KOPT-K1 (cell line): Measurements from ENCODE around the gene SPTBN1.

ENCODE experiments used
- H3K27ac ChIP-seq: fragments of 200-600 bp; sonication (generic); 2 replicates; pipeline ENCODE4 v1.5.1; 2016; ENCODE audit warnings: antibody characterized with exemption, mild to moderate bottlenecking, low read depth, low read length; ENCODE audit not compliant: poor library complexity, severe bottlenecking
- H3K36me3 ChIP-seq: fragments of 200-600 bp; sonication (generic); 2 replicates; pipeline ENCODE4 v1.5.1; 2017; ENCODE audit warnings: antibody characterized with exemption, mild to moderate bottlenecking, low read length, moderate library complexity; ENCODE audit not compliant: insufficient read depth
- H3K9me3 ChIP-seq: fragments of 200-600 bp; sonication (generic); 2 replicates; pipeline ENCODE4 v1.5.1; 2017; ENCODE audit warnings: antibody characterized with exemption, low read length, mild to moderate bottlenecking; ENCODE audit not compliant: insufficient read depth, poor library complexity, severe bottlenecking

SPTBN1 gene

GRCh38 chr2:54534221-54534620 is 78.1 kb downstream of the SPTBN1 start:
- Histone ChIP-seq H3K36me3 (peaks cover 3% of the 10 kb centered on the region; the same call in 1 of the 2 replicates), H3K9me3 (no peaks in the 10 kb centered on the region), H3K27ac (no peak overlapping the region)

GRCh38 chr2:54534625-54535024 is 78.5 kb downstream of the SPTBN1 start:
- H3K27ac ChIP-seq, result no peak overlapping the region
- no peaks in the 10 kb centered on the region for H3K9me3 ChIP-seq
- H3K36me3 ChIP-seq, result no peaks in the 10 kb centered on the region; the same call in 1 of the 2 replicates

GRCh38 chr2:54535599-54536195 is 79.6 kb downstream of the SPTBN1 start:
- Histone ChIP-seq H3K9me3 (no peaks in the 10 kb centered on the region), H3K36me3 (no peaks in the 10 kb centered on the region), H3K27ac (no peak overlapping the region)

- no peaks in the 10 kb centered on the region for H3K36me3 ChIP-seq
- no peak overlapping the region for H3K27ac ChIP-seq
- H3K9me3 ChIP-seq, result no peaks in the 10 kb centered on the region
Observed at GRCh38 chr2:54536720-54537119, 80.6 kb downstream of the SPTBN1 start.

GRCh38 chr2:54538537-54538936 is 82.4 kb downstream of the SPTBN1 start:
- no peaks in the 10 kb centered on the region for H3K36me3 ChIP-seq
- no peak overlapping the region for H3K27ac ChIP-seq
- no peaks in the 10 kb centered on the region for H3K9me3 ChIP-seq

- Histone ChIP-seq H3K27ac (no peak overlapping the region), H3K9me3 (no peaks in the 10 kb centered on the region), H3K36me3 (no peaks in the 10 kb centered on the region)
Observed at GRCh38 chr2:54539683-54540082, 83.6 kb downstream of the SPTBN1 start.

GRCh38 chr2:54540194-54540593 is 84.1 kb downstream of the SPTBN1 start:
- H3K9me3 ChIP-seq, result no peaks in the 10 kb centered on the region
- no peaks in the 10 kb centered on the region for H3K36me3 ChIP-seq
- H3K27ac ChIP-seq, result no peak overlapping the region

GRCh38 chr2:54541995-54542394 is 85.9 kb downstream of the SPTBN1 start:
- Histone ChIP-seq H3K9me3 (no peaks in the 10 kb centered on the region), H3K36me3 (no peaks in the 10 kb centered on the region), H3K27ac (no peak overlapping the region)

GRCh38 chr2:54543733-54544396 is 87.7 kb downstream of the SPTBN1 start:
- H3K27ac ChIP-seq, result no peak overlapping the region
- no peaks in the 10 kb centered on the region for H3K36me3 ChIP-seq
- no peaks in the 10 kb centered on the region for H3K9me3 ChIP-seq

GRCh38 chr2:54545702-54546450 is 89.7 kb downstream of the SPTBN1 start:
- H3K9me3 ChIP-seq, result no peaks in the 10 kb centered on the region
- H3K27ac ChIP-seq, result peak overlapping the region; percentile 28
- no peaks in the 10 kb centered on the region for H3K36me3 ChIP-seq

- H3K9me3 ChIP-seq, result no peaks in the 10 kb centered on the region
- H3K36me3 ChIP-seq, result no peaks in the 10 kb centered on the region
- peak overlapping the region; percentile 28 for H3K27ac ChIP-seq
Observed at GRCh38 chr2:54546518-54546917, 90.4 kb downstream of the SPTBN1 start.

GRCh38 chr2:54546923-54547720 is 91.0 kb downstream of the SPTBN1 start:
- Histone ChIP-seq H3K27ac (peak overlapping the region; percentile 28), H3K36me3 (no peaks in the 10 kb centered on the region), H3K9me3 (no peaks in the 10 kb centered on the region)

- no peaks in the 10 kb centered on the region for H3K9me3 ChIP-seq
- H3K36me3 ChIP-seq, result no peaks in the 10 kb centered on the region
- no peak overlapping the region for H3K27ac ChIP-seq
Observed at GRCh38 chr2:54549430-54549829, 93.3 kb downstream of the SPTBN1 start.

- Histone ChIP-seq H3K27ac (no peak overlapping the region), H3K36me3 (no peaks in the 10 kb centered on the region), H3K9me3 (no peaks in the 10 kb centered on the region)
Observed at GRCh38 chr2:54549917-54550518, 93.9 kb downstream of the SPTBN1 start.

- Histone ChIP-seq H3K36me3 (no peaks in the 10 kb centered on the region), H3K27ac (peak overlapping the region; percentile 1), H3K9me3 (no peaks in the 10 kb centered on the region)
Observed at GRCh38 chr2:54550547-54550946, 94.4 kb downstream of the SPTBN1 start.
